NCI-H1930 (cell line): ENCODE results near the gene CYREN.

Source experiments
- DNase-seq, 2 experiments: peaks; one replicate each; lab custom pipeline; 2025; lab: John Stamatoyannopoulos, UW

The CYREN gene

DNA sequence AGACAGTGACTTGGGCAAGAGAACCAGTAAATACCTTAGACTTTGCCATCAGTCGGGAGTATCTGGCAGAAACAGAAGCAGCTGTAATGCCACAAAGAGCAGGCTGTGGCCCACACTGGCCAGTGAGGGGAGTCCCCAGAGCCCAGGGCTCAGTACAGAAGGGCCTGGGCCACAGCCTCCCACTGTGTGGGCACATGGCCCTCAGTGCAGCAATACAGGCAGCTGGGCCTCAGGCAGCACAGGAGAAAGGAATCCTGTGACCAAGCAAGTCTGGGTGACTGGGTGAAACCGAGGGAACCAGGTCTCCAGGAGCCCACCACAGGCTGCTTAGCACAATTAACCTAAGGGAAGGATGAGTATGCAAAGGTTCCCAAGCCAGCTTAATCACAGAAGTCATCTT is 26.8 kb upstream of the CYREN start:
- no peak for DNase-seq

DNA sequence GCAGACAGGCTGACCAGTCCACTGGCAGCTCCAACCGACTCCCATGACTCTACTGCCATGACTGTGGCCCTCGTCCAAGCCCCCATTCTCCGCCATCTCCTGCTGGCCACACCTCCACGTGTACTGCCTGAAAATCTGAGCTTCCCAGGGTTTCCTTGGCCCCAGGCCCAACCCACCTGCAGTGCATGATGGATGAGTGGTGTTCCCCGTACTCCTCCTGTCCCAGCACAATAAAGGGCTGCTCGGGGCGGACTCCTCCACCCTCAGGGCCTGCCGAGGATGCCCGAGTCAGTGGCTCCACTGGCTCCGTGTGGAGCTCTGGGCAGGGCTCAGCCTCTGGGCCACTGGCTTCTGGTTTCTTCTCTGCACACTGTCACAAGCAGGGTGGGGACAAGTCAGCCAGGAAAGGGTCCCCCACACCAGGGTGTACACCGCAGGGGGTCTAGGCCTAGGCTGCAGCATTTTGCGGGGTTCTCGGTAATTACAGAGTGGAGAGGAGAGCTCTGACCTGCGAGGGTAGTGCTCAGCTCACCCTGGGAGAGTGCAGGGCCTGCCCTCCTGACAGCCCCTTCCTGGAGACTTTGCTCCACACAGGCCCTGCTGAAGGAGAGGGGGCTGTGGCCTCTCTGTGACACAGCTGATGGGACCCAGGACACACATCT is 25.6 kb upstream of the CYREN start:
- no peak for DNase-seq

DNA sequence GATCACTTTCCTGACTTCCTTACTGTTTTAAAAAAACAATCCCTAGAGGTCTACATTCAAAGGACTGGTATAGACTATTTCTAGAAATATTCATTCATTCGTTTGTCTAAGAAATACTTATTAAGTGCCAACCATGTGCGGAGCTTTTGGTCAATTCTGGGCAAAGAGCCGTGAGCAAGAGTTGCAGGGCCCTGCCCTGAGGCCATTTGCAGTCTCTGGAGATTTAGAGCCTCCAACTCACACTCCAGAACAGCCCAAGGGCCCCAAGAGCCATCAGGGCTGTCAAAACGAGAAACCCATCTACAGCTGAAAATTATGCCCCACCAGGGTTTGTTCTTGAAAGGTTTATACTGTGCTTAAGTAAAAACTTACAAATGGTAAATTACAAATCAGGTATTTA is 24.6 kb upstream of the CYREN start:
- DNase-seq, result no peak

GRCh38 chr7:135194494-135195095 is 24.1 kb upstream of the CYREN start:
- no peak for DNase-seq

DNA sequence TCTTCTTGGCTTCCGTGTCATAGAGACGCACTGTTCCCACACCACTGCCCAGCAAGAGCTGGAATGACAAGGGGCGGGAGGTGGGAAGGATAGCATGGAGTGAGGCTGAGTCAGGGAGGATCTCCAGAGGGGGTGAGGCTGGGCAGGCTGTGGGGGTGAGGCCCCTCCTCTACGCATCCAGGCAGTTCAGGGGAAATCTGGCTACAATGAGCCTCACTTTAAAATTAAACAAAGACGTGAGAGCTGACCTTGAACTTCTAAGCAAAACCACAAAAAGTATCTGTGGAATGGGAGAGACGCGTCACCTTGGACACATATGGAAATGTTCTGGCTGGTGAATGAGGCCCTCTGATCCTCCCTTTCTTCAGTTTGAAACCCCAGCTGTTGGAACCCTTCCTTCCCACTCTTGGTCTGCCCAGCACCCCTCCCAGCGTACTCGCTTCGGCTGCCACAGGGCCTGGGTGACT is 23.1 kb upstream of the CYREN start:
- DNase-seq, result no peak

DNA sequence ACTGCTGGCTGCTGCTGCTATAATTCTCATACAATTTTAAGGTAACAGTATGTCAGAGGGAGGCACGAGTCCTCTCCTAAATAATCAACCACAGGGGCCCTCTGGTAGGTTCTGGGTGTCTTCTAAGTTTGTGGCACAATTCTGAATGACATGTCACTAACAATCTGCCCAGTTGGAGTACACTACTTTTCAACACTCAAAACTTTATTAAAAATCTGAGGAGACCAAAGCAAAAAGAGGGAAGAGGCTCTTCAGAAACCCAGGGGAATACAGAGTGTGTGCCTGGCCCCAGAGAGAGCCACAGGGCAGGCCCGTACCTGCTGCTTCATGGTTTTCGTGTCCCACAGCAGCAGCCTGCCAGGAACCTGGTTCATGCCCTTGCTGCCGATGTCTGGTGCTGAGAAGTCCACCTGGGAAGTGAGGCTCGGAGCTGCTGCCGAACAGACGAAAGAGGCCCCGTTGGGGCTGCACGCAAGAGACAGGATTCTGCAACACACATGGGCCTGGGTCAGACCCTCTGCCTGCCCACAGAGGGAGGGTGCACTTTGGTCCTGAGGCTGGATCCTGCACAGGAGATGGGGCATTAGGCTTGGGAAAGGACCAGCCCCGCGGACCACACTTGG is 22.5 kb upstream of the CYREN start:
- DNase-seq, result no peak

- DNase-seq, result no peak
Measured at GRCh38 chr7:135190703-135191102, 20.2 kb upstream of the CYREN start.

DNA sequence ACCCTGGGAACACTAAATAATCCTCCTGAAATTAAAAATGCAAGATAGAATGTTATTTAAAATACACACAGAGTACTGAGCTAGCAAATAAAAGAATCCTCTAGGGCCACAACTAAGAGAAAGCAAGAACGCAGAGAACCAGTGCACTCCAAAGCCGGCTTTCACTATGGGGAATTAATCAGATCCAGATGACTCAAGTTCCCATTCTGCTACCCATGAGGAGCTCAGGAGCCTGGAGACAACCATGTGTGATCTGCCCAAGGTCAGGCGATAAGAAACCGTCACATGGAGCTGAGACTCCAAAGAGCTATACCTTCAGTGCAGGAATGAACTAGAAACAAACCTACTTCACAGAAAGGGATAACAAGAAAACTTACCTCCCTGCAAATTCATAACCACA is 19.5 kb upstream of the CYREN start:
- DNase-seq, result no peak

GRCh38 chr7:135189221-135189662 is 18.7 kb upstream of the CYREN start:
- no peak for DNase-seq

GRCh38 chr7:135188298-135188984 is 17.9 kb upstream of the CYREN start:
- no peak for DNase-seq

GRCh38 chr7:135186841-135187253 is 16.3 kb upstream of the CYREN start:
- DNase-seq, result no peak

DNA sequence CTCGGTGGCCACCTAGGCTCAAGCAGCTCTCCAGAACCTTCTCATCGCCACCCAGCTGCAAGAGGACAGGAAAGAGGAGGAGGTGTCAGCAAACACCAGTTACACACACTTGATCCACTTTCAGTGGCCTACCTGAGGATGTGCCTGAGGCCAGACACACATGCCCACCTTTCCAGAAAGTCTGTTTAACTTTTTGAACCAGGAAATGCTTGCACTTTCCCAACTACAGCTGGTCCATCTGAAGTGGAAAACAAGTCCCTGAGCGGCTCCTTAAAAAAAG is 15.7 kb upstream of the CYREN start:
- no peak for DNase-seq

DNA sequence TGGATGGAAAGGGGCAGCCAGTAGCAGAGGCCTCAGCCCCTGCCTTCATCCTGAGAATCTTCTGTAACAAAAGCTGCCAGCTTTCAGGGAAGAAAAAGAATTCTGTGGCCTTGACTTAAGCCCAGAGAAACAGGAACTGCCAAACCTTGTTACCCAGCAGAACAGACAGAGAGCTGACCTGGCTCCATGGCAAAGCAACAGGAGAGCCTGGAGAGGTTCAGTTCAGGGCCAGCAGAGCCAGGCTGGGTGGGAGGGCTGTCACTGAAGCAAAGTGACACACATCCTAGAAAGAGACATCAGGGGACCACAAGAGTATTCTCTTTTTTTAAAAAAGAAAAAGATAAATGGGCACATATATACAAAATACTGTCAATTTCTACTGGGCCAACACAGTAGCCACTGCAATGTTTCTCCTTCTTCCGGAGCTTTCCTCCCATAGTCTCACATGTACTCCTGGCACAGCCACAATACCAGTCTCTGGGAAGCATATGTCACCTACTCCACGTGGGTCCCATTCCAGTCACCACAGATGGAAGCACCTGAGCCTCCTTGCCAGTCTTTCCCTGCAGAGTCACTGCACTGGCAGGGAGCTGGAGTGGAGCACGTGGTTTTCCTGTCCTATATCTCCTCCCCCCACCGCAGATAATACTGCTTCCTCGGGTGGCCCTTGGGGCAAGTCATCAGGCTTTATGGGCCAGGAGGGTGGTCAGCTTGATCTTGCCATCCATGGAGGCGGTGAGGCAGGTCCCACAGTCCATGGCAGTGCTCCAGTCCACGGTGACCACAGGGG is 15.2 kb upstream of the CYREN start:
- DNase-seq, result no peak

GRCh38 chr7:135184254-135184841 is 13.8 kb upstream of the CYREN start:
- DNase-seq, result no peak

DNA sequence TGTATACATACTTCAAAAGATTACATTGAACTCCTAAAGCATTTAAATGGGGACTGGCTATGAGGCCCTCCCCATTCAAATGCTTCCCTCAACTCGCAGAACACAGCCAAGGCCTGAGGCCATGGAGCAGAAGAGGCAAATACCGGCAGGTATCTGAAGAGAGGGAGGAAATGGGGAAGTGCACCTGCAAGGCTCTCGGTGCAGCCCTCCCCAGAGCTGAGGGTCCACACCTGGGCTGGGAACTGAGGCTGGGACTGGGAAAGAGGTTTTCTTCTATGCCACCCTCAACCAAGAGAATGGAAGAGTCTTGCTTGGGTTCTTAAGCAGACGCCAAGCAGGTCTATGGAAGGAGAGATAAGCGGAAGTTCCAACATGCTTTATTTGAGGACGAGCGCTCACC is 13.0 kb upstream of the CYREN start:
- DNase-seq, result no peak

GRCh38 chr7:135181929-135182678 is 11.6 kb upstream of the CYREN start:
- no peak for DNase-seq

DNA sequence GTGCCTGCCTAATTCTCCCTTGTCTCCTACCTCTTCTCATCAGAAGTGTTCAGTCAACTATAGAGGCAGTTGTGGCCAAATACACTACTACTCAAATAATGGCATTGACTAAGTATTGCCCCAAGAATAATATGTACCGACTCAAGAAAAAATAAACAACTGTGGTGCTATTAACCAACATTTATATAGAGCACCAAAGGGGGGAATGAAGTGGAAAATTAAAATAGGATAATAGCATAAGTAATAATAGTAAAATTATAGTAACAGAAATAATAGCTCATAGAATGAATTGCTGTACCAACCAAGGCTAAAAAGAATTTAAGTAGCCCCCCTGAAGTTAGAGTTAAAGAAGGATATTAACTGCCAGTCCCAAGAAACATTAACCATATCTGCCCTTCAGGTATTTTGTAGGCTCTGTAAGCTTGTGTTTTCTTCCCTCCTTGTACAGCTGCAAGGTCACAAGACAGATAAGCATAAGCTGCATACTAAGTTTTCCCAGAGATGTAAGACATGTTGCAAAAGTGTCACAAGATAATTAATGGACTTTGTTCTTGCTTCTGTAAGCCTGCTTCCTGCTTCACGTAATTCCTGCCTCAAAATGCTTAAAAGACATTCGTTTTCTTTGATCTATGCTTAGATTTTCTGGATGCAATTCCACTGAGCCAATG is 10.9 kb upstream of the CYREN start:
- DNase-seq, result no peak

- DNase-seq, result no peak
Measured at GRCh38 chr7:135180122-135180521, 9.6 kb upstream of the CYREN start.

DNA sequence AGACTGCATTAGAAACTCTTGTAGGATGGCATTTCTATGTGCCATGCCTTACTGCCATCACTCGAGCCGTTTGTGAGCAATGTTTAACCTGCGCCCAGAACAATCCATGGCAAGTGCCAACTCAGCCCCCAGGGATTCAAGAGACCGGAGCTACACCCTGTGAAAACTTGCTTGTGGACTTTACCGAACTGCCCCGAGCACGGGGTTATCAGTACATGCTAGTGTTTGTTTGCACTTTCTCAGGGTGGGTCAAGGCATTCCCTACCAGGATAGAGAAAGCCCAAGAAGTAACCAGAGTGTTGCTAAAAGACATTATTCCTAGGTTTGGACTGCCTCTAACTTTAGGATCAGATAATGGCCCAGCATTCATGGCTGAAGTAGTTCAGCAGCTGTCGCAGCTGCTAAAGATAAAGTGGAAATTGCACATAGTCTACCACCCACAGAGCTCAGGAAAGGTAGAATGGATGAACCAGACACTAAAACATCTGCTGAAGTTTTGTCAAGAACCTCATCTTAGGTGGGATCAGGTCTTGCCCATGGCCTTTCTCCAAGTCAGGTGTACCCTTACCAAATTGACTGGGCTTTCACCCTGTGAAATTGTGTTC is 8.9 kb upstream of the CYREN start:
- no peak for DNase-seq

DNA sequence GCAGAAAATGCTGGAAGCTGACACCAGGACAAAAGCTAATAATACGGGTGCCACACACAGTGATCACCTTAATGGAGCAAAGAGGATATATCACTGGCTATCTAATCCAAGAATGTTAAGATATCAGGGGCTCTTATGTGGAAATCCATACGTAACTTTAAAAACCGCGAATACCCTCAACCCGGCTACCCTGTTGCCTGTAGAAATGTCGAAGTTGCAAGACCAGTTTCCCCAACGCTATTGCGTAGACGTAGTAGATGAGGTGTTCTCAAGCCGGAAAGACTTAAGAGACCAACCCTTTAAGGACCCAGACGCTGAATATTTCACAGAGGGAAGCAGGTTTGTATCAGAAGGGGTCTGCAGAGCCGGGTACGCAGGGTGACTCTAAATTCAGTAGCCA is 7.9 kb upstream of the CYREN start:
- DNase-seq, result no peak
